OCI-LY7 (cell line): ENCODE results near the gene CELF4. TPM values are rescaled to one million over a fixed set of nuclear protein-coding genes. Genes with fewer than 3 reads are reported as not detected.

ENCODE experiments used
- BruUV-seq: library from RNA; stranded (reverse); fragments of 400-500 nt; replicated peaks from 2 replicates; lab custom pipeline; 2021; lab: Mats Ljungman, UMichigan
- CTCF ChIA-PET: fragments of 300-600 bp; sonication (Branson Sonifier 250); formaldehyde crosslinking; loops from one replicate; lab custom pipeline; 2022; ENCODE audit warnings: antibody characterized with exemption; ENCODE audit not compliant: unreplicated experiment; lab: Charles Lee
- POLR2A ChIA-PET: fragments of 300-600 bp; sonication (Branson Sonifier 250); formaldehyde crosslinking; loops from one replicate; lab custom pipeline; 2022; ENCODE audit warnings: antibody characterized with exemption; lab: Charles Lee
- DNase-seq: peaks from one replicate; pipeline ENCODE4 v3.0.0-alpha.2; 2015; ENCODE audit warnings: low spot score
- H2AFZ ChIP-seq: fragments of 200-600 bp; sonication (generic), shearing (Covaris generic); 2 replicates; pipeline ENCODE4 v1.6.1; 2014; ENCODE audit warnings: mild to moderate bottlenecking, antibody characterized with exemption, low read length, moderate library complexity
- H3K27ac ChIP-seq: fragments of 200-600 bp; sonication (generic); 2 replicates; pipeline ENCODE4 v1.5.1; 2014; ENCODE audit warnings: mixed run types, low read depth, mild to moderate bottlenecking, moderate library complexity, low read length, inconsistent platforms; ENCODE audit not compliant: poor library complexity, severe bottlenecking
- H3K36me3 ChIP-seq: fragments of 200-600 bp; sonication (generic); 2 replicates; pipeline ENCODE4 v1.6.1; 2014; ENCODE audit warnings: mild to moderate bottlenecking, antibody characterized with exemption, low read length, moderate library complexity, mixed read lengths; ENCODE audit not compliant: insufficient read depth
- H3K4me1 ChIP-seq: fragments of 200-600 bp; sonication (generic); 2 replicates; pipeline ENCODE4 v1.5.1; 2014; ENCODE audit warnings: mild to moderate bottlenecking, low read length; ENCODE audit not compliant: insufficient read depth, poor library complexity, severe bottlenecking
- H3K4me2 ChIP-seq: fragments of 200-600 bp; sonication (generic); 2 replicates; pipeline ENCODE4 v1.6.1; 2014; ENCODE audit warnings: mild to moderate bottlenecking, low read length
- H3K4me3 ChIP-seq: fragments of 200-600 bp; sonication (generic); 2 replicates; pipeline ENCODE4 v1.5.1; 2014; ENCODE audit warnings: mild to moderate bottlenecking, low read depth, low read length; ENCODE audit not compliant: poor library complexity, severe bottlenecking
- H3K79me2 ChIP-seq: fragments of 200-600 bp; sonication (generic); 2 replicates; pipeline ENCODE4 v1.6.1; 2016; ENCODE audit warnings: low read depth, mild to moderate bottlenecking, low read length, moderate library complexity, mixed read lengths; ENCODE audit not compliant: insufficient read depth
- H3K9me2 ChIP-seq: fragments of 200-600 bp; sonication (generic); 2 replicates; pipeline ENCODE4 v1.6.1; 2016; ENCODE audit warnings: mild to moderate bottlenecking, low read length, mixed read lengths; ENCODE audit not compliant: insufficient read depth
- H3K9me3 ChIP-seq: fragments of 200-600 bp; sonication (generic); 2 replicates; pipeline ENCODE4 v1.6.1; 2014; ENCODE audit warnings: mild to moderate bottlenecking, mixed run types, low read length, mixed read lengths
- H4K20me1 ChIP-seq: fragments of 200-600 bp; sonication (generic); 2 replicates; pipeline ENCODE4 v1.6.1; 2014; ENCODE audit warnings: mild to moderate bottlenecking, antibody characterized with exemption, low read length, moderate library complexity, mixed read lengths; ENCODE audit not compliant: insufficient read depth
- CTCF ChIP-seq: fragments of 200-600 bp; sonication (generic); conservative IDR thresholded peaks from 2 replicates; pipeline ENCODE4 v1.5.1; 2014; ENCODE audit warnings: mild to moderate bottlenecking, antibody characterized with exemption, low read length, moderate library complexity, mixed read lengths
- EZH2phosphoT487 ChIP-seq: fragments of 200-600 bp; sonication (generic); IDR thresholded peaks from 2 replicates; pipeline ENCODE4 v1.6.1; 2018; ENCODE audit warnings: low read depth, borderline replicate concordance, mild to moderate bottlenecking, mixed run types, antibody characterized with exemption, low read length, moderate library complexity, mixed read lengths
- intact Hi-C: fragments of 100-400 bp; cut with micrococcal nuclease; formaldehyde crosslinking; loops from one replicate; pipeline ENCODE4 v1.10.0; 2022; ENCODE audit not compliant: unreplicated experiment
- total RNA-seq, 2 experiments: library from RNA; depleted of rRNA in 1 of 2; stranded (reverse); fragments of >200 nt in 1 of 2; shearing (Covaris generic) in 1 of 2; gene quantifications; 2 replicates each; pipeline ENCODE4 v1.2.3, GENCODE V29; 2014 to 2022

Gene CELF4
- total RNA-seq, 2 experiments from 2014 or later = not detected

- H3K36me3 ChIP-seq = no peaks in the 10 kb centered on the region
- H3K79me2 ChIP-seq = no peaks in the 10 kb centered on the region
- H2AFZ ChIP-seq = no peak overlapping the region
- intact Hi-C loops = no loop called here
- no peak overlapping the region for H3K27ac ChIP-seq
- no peak for DNase-seq
- BruUV-seq = no TSS peak
- no peaks in the 10 kb centered on the region for H3K9me2 ChIP-seq
- no peaks in the 10 kb centered on the region for H3K4me1 ChIP-seq
- H3K4me2 ChIP-seq = no peak overlapping the region
- ChIA-PET POLR2A (no interaction called here), CTCF (no interaction called here)
- no peaks in the 10 kb centered on the region for H4K20me1 ChIP-seq
- no peak overlapping the region for H3K4me3 ChIP-seq
- no peaks in the 10 kb centered on the region for H3K9me3 ChIP-seq
- TF ChIP-seq EZH2phosphoT487 (no peak), CTCF (no peak)
Measured at GRCh38 chr18:37563931-37564392, 1.6 kb downstream of the CELF4 start.

GRCh38 chr18:37561986-37562385 lies 3.6 kb downstream of the CELF4 start:
- Histone ChIP-seq H3K9me3 (no peaks in the 10 kb centered on the region), H4K20me1 (no peaks in the 10 kb centered on the region), H3K4me3 (no peak overlapping the region), H3K4me1 (no peaks in the 10 kb centered on the region), H3K79me2 (no peaks in the 10 kb centered on the region), H3K27ac (no peak overlapping the region), H2AFZ (no peak overlapping the region), H3K9me2 (no peaks in the 10 kb centered on the region), H3K4me2 (no peak overlapping the region), H3K36me3 (no peaks in the 10 kb centered on the region)
- DNase-seq = no peak
- intact Hi-C loops = no loop called here
- ChIA-PET POLR2A (no interaction called here), CTCF (no interaction called here)
- TF ChIP-seq EZH2phosphoT487 = no peak
- no peak for TF ChIP-seq CTCF
- BruUV-seq = no TSS peak

GRCh38 chr18:37560003-37560402 lies 5.6 kb downstream of the CELF4 start:
- H3K4me2 ChIP-seq = no peak overlapping the region
- H3K79me2 ChIP-seq = no peaks in the 10 kb centered on the region
- no peak overlapping the region for H3K4me3 ChIP-seq
- CTCF ChIA-PET = no interaction called here
- H2AFZ ChIP-seq = no peak overlapping the region
- no peaks in the 10 kb centered on the region for H3K9me3 ChIP-seq
- H3K9me2 ChIP-seq = no peaks in the 10 kb centered on the region
- no peak overlapping the region for H3K27ac ChIP-seq
- no peak for DNase-seq
- POLR2A ChIA-PET = no interaction called here
- no peaks in the 10 kb centered on the region for H3K36me3 ChIP-seq
- intact Hi-C loops = no loop called here
- no peaks in the 10 kb centered on the region for H3K4me1 ChIP-seq
- H4K20me1 ChIP-seq = no peaks in the 10 kb centered on the region
- BruUV-seq = no TSS peak
- TF ChIP-seq CTCF = no peak
